IMR-90 (cell line): ENCODE results near the gene SPPL3. TPM values are rescaled to one million over a fixed set of nuclear protein-coding genes. Genes with fewer than 3 reads are reported as not detected.

Experiments
- ATAC-seq: fragments of 200-7000 bp; cut with Tn5 transposase; 2 replicates; pipeline ENCODE4 v1.9.1; 2020; ENCODE audit warnings: low read depth, mild to moderate bottlenecking, moderate library complexity
- BruUV-seq: library from RNA; stranded (reverse); fragments of 400-500 nt; replicated peaks from 2 replicates; lab custom pipeline; 2021; lab: Mats Ljungman, UMichigan
- CTCF ChIA-PET: fragments of 300-600 bp; formaldehyde crosslinking; extraction: SDS; loops from one replicate; lab custom pipeline; 2021; ENCODE audit warnings: antibody characterized with exemption; lab: Yijun Ruan, JAX
- POLR2A ChIA-PET: fragments of 300-600 bp; sonication (Branson Sonifier 250); formaldehyde crosslinking; loops from one replicate; lab custom pipeline; 2022; ENCODE audit warnings: antibody characterized with exemption; ENCODE audit not compliant: unreplicated experiment; lab: Charles Lee
- DNase-seq: peaks from one replicate; pipeline ENCODE4 v3.0.0; 2013
- H2AFZ ChIP-seq: replicated peaks from 2 replicates; pipeline ENCODE3; 2013; ENCODE audit warnings: low read length, mild to moderate bottlenecking; ENCODE audit not compliant: poor library complexity
- H2AK5ac ChIP-seq: 2 replicates; pipeline ENCODE4 v1.6.1; 2013; ENCODE audit warnings: low read depth, low read length, inconsistent platforms
- H2AK9ac ChIP-seq: replicated peaks from 2 replicates; pipeline ENCODE3; 2013; ENCODE audit warnings: mild to moderate bottlenecking, low read depth, low read length, moderate library complexity; ENCODE audit not compliant: poor library complexity
- H2BK120ac ChIP-seq: 2 replicates; pipeline ENCODE4 v1.6.1; 2013; ENCODE audit warnings: low read depth, low read length, inconsistent platforms
- H2BK15ac ChIP-seq: 3 replicates; pipeline ENCODE4 v1.6.1; 2013; ENCODE audit warnings: low read depth, low read length, inconsistent platforms
- H2BK20ac ChIP-seq: 2 replicates; pipeline ENCODE4 v1.6.1; 2013; ENCODE audit warnings: low read depth, mild to moderate bottlenecking, inconsistent platforms, low read length, moderate library complexity
- H2BK5ac ChIP-seq: 2 replicates; pipeline ENCODE4 v1.6.1; 2013; ENCODE audit warnings: mild to moderate bottlenecking, low read depth, low read length, inconsistent platforms; ENCODE audit not compliant: poor library complexity, severe bottlenecking
- H3K14ac ChIP-seq: replicated peaks from 2 replicates; pipeline ENCODE4 v1.6.1; 2013; ENCODE audit warnings: low read depth, low read length, inconsistent platforms
- H3K18ac ChIP-seq: 2 replicates; pipeline ENCODE4 v1.6.1; 2013; ENCODE audit warnings: low read depth, low read length, control low read depth
- H3K23ac ChIP-seq: 2 replicates; pipeline ENCODE4 v1.6.1; 2013; ENCODE audit warnings: low read depth, low read length, inconsistent platforms
- H3K27ac ChIP-seq: 2 replicates; pipeline ENCODE4 v1.5.1; 2013; ENCODE audit warnings: mild to moderate bottlenecking, control low read depth, low read length; ENCODE audit not compliant: insufficient read depth
- H3K27me3 ChIP-seq: 2 replicates; pipeline ENCODE4 v1.6.1; 2013; ENCODE audit warnings: low read length; ENCODE audit not compliant: control insufficient read depth, insufficient read depth
- H3K36me3 ChIP-seq: 2 replicates; pipeline ENCODE4 v1.6.1; 2013; ENCODE audit warnings: low read length, mixed read lengths; ENCODE audit not compliant: control insufficient read depth, insufficient read depth
- H3K4ac ChIP-seq: 2 replicates; pipeline ENCODE4 v1.6.1; 2013; ENCODE audit warnings: low read depth, low read length, inconsistent platforms
- H3K4me1 ChIP-seq: 2 replicates; pipeline ENCODE4 v1.6.1; 2013; ENCODE audit warnings: low read length, mixed read lengths; ENCODE audit not compliant: control insufficient read depth, insufficient read depth
- H3K4me2 ChIP-seq: 2 replicates; pipeline ENCODE4 v1.6.1; 2013; ENCODE audit warnings: low read depth, mild to moderate bottlenecking, control low read depth, low read length, moderate library complexity
- H3K4me3 ChIP-seq: 2 replicates; pipeline ENCODE4 v1.5.1; 2013; ENCODE audit warnings: low read depth, mild to moderate bottlenecking, control low read depth, low read length, moderate library complexity; ENCODE audit not compliant: insufficient read depth
- H3K56ac ChIP-seq: 2 replicates; pipeline ENCODE4 v1.6.1; 2013; ENCODE audit warnings: low read length, inconsistent platforms; ENCODE audit not compliant: insufficient read depth; ENCODE audit errors: extremely low read depth
- H3K79me1 ChIP-seq, 2 experiments: 2 replicates each; pipeline ENCODE4 v1.6.1; 2013; ENCODE audit warnings: low read length in 2 of 2, inconsistent platforms in 1 of 2, low read depth in 1 of 2
- H3K9ac ChIP-seq: 2 replicates; pipeline ENCODE4 v1.6.1; 2013; ENCODE audit warnings: low read depth, low read length, control low read depth
- H3K9me1 ChIP-seq: 2 replicates; pipeline ENCODE4 v1.6.1; 2013; ENCODE audit warnings: low read length, inconsistent platforms; ENCODE audit not compliant: insufficient read depth
- H3K9me3 ChIP-seq: 2 replicates; pipeline ENCODE4 v1.6.1; 2013; ENCODE audit warnings: low read length; ENCODE audit not compliant: control insufficient read depth, insufficient read depth
- H4K20me1 ChIP-seq: 2 replicates; pipeline ENCODE4 v1.6.1; 2013; ENCODE audit warnings: low read length, inconsistent platforms; ENCODE audit not compliant: insufficient read depth
- H4K5ac ChIP-seq: 2 replicates; pipeline ENCODE4 v1.6.1; 2013; ENCODE audit warnings: mild to moderate bottlenecking, low read depth, low read length, control low read depth
- H4K8ac ChIP-seq, 2 experiments: 2 replicates each; pipeline ENCODE4 v1.6.1; 2013; ENCODE audit warnings: low read depth in 2 of 2, low read length in 2 of 2, control low read depth in 1 of 2, inconsistent platforms in 1 of 2
- H4K91ac ChIP-seq: 2 replicates; pipeline ENCODE4 v1.6.1; 2013; ENCODE audit warnings: low read depth, low read length, inconsistent platforms; ENCODE audit not compliant: insufficient read depth
- BHLHE40 ChIP-seq: fragments of 150-350 bp; IDR thresholded peaks from 2 replicates; pipeline ENCODE4 v1.6.1; 2016; ENCODE audit warnings: mild to moderate bottlenecking, low read depth, low read length
- CEBPB ChIP-seq: IDR thresholded peaks from 2 replicates; pipeline ENCODE4 v1.6.1; 2012; ENCODE audit warnings: low read depth, low read length, improper control_type of control experiment
- CHD1 ChIP-seq: IDR thresholded peaks from 2 replicates; pipeline ENCODE4 v1.6.1; 2012; ENCODE audit warnings: low read depth, low read length, improper control_type of control experiment
- CTCF ChIP-seq: conservative IDR thresholded peaks from 2 replicates; pipeline ENCODE4 v1.5.1; 2012; ENCODE audit warnings: mild to moderate bottlenecking, low read depth, low read length, improper control_type of control experiment
- ELK1 ChIP-seq: fragments of 150-350 bp; IDR thresholded peaks from 2 replicates; pipeline ENCODE4 v1.6.1; 2016; ENCODE audit warnings: low read depth, mild to moderate bottlenecking, low read length, moderate library complexity, borderline replicate concordance
- FOS ChIP-seq: fragments of 150-350 bp; IDR thresholded peaks from 2 replicates; pipeline ENCODE4 v1.6.1; 2016; ENCODE audit warnings: low read depth, low read length
- MAZ ChIP-seq: IDR thresholded peaks from 2 replicates; pipeline ENCODE4 v1.6.1; 2012; ENCODE audit warnings: low read depth, mild to moderate bottlenecking, low read length, improper control_type of control experiment, moderate library complexity, borderline replicate concordance
- MXI1 ChIP-seq: IDR thresholded peaks from 2 replicates; pipeline ENCODE4 v1.6.1; 2012; ENCODE audit warnings: low read depth, mild to moderate bottlenecking, low read length, moderate library complexity, borderline replicate concordance
- NFE2L2 ChIP-seq: fragments of 150-350 bp; IDR thresholded peaks from 2 replicates; pipeline ENCODE4 v1.6.1; 2016; ENCODE audit warnings: low read depth, mild to moderate bottlenecking, low read length
- POLR2A ChIP-seq: IDR thresholded peaks from 2 replicates; pipeline ENCODE4 v1.6.1; 2012; ENCODE audit warnings: mild to moderate bottlenecking, low read depth, low read length
- RAD21 ChIP-seq: IDR thresholded peaks from 2 replicates; pipeline ENCODE4 v1.6.1; 2012; ENCODE audit warnings: low read length, improper control_type of control experiment
- RCOR1 ChIP-seq: IDR thresholded peaks from 2 replicates; pipeline ENCODE4 v1.6.1; 2012; ENCODE audit warnings: mild to moderate bottlenecking, low read length, improper control_type of control experiment; ENCODE audit not compliant: insufficient replicate concordance
- RFX5 ChIP-seq: IDR thresholded peaks from 2 replicates; pipeline ENCODE4 v1.8.0; 2012; ENCODE audit warnings: low read depth, mild to moderate bottlenecking, low read length, moderate library complexity
- SMC3 ChIP-seq: fragments of 150-350 bp; IDR thresholded peaks from 2 replicates; pipeline ENCODE4 v1.6.1; 2016; ENCODE audit warnings: low read depth, mild to moderate bottlenecking, antibody characterized with exemption, low read length, moderate library complexity
- USF2 ChIP-seq: fragments of 150-350 bp; IDR thresholded peaks from 2 replicates; pipeline ENCODE4 v1.6.1; 2017; ENCODE audit warnings: mild to moderate bottlenecking, antibody characterized with exemption, low read length, low read depth
- WGBS, 2 experiments: methylation state at CpG; one replicate each; pipeline versions ENCODE4 v1.1.5 to v1.1.7; 2013; ENCODE audit warnings: missing lambda C conversion rate in 2 of 2; ENCODE audit not compliant: insufficient read length in 1 of 2; ENCODE audit errors: extremely low coverage in 2 of 2; 5-methylcytosine and 5-hydroxymethylcytosine counted together
- dilution Hi-C: fragments of 300-500 bp; cut with HindIII; formaldehyde crosslinking; loops from one replicate; pipeline ENCODE4 v1.14.3; 2018; ENCODE audit warnings: low sequenced_read_pairs; ENCODE audit not compliant: unreplicated experiment
- in situ Hi-C: fragments of 300-500 bp; cut with MboI; formaldehyde crosslinking; loops from 3 replicates; pipeline ENCODE4 v1.14.3; 2019; ENCODE audit warnings: low sequenced_read_pairs, inconsistent platforms, mixed read lengths
- intact Hi-C: fragments of 100-400 bp; cut with micrococcal nuclease; formaldehyde crosslinking; loops from 2 replicates; pipeline ENCODE4 v1.10.0; 2022
- polyA plus RNA-seq, 3 experiments: library from polyadenylated mRNA; depleted of rRNA; stranded (reverse); fragments of >200 nt; gene quantifications; 2 replicates each; pipeline ENCODE4 v1.2.3, GENCODE V29; 2012; ENCODE audit warnings: low replicate concordance in 1 of 3
- total RNA-seq: library from RNA; depleted of rRNA; stranded (reverse); fragments of >200 nt; gene quantifications from 2 replicates; pipeline ENCODE4 v1.2.3, GENCODE V29; 2012

SPPL3 gene
- total and polyA plus RNA-seq, 2 of the 4 experiments (the other 2 are of a cell fraction): 1.6 to 18.0 TPM

- no peaks in the 10 kb centered on the region for H3K4me1 ChIP-seq
- H4K20me1 ChIP-seq: no peaks in the 10 kb centered on the region
- H3K4me3 ChIP-seq: no peak overlapping the region
- H2BK5ac ChIP-seq: no peak overlapping the region
- POLR2A ChIA-PET: no interaction called here
- no peak overlapping the region for H3K18ac ChIP-seq
- DNase-seq (no peak), ATAC-seq (no peak)
- no peak overlapping the region for H4K8ac ChIP-seq
- in situ Hi-C loops: no loop called here
- no peaks in the 10 kb centered on the region for H3K36me3 ChIP-seq
- H2BK15ac ChIP-seq: no peak overlapping the region
- no peak overlapping the region for H2AK5ac ChIP-seq
- no peak overlapping the region for H3K14ac ChIP-seq
- peaks cover 6 to 13% of the 10 kb centered on the region in 2 experiments; a peak in 2 of 4 replicates for H3K79me1 ChIP-seq
- H4K91ac ChIP-seq: no peak overlapping the region
- no peak overlapping the region for H3K9ac ChIP-seq
- H3K4ac ChIP-seq: no peak overlapping the region
- no peaks in the 10 kb centered on the region for H3K27me3 ChIP-seq
- H3K27ac ChIP-seq: no peak overlapping the region
- TF ChIP-seq MAZ: no peak
- no peak for TF ChIP-seq SMC3
- TF ChIP-seq ELK1: no peak
- TF ChIP-seq BHLHE40: no peak
- TF ChIP-seq FOS: no peak
- no peak for TF ChIP-seq CTCF
- TF ChIP-seq RCOR1: no peak
- TF ChIP-seq POLR2A: no peak
- no peak for TF ChIP-seq RFX5
- TF ChIP-seq USF2: no peak
- TF ChIP-seq MXI1: no peak
- no peak for TF ChIP-seq RAD21
- TF ChIP-seq CHD1: no peak
- no peak for TF ChIP-seq CEBPB
- no peak for TF ChIP-seq NFE2L2
- H3K56ac ChIP-seq: no peak overlapping the region
- no peaks in the 10 kb centered on the region for H3K9me1 ChIP-seq
- CTCF ChIA-PET: interaction anchor here (0.6 kb wide), 1 partner anchor 47 kb away, joined by 3 read pairs; no protein-coding TSS in a partner anchor
- intact Hi-C loops: loop anchor here (10.0 kb wide), 1 partner anchor 109 kb away; the partner anchor contains the start of gene SPPL3
- H3K9me3 ChIP-seq: peaks cover 13% of the 10 kb centered on the region
- no TSS peak for BruUV-seq
- no peak overlapping the region for H3K4me2 ChIP-seq
- no peak overlapping the region for H2AFZ ChIP-seq
- WGBS, 2 experiments: 100% methylated on average over 2 of the region's 4 CpGs; no CpG with 5 or more reads in 1 of the 2 experiments
- H2BK20ac ChIP-seq: no peak overlapping the region
- no peak overlapping the region for H3K23ac ChIP-seq
- H4K5ac ChIP-seq: no peak overlapping the region
- H2AK9ac ChIP-seq: no peak overlapping the region
- dilution Hi-C loops: no loop called here
- H2BK120ac ChIP-seq: no peak overlapping the region
Measured at GRCh38 chr12:120795441-120796178, 108.5 kb downstream of the SPPL3 start.
